ENCODE results near the gene UBAC2.
"Not testable (repeated sequence)": the region's sequence is repeated elsewhere in the genome, so short reads cannot be mapped to it uniquely, and the experiment has no call there.

The UBAC2 gene

GRCh38 chr13:99380921-99381645, 180.4 kb downstream of the UBAC2 start:
- DNase-seq (ENCODE audit: low spot score): no peak

GRCh38 chr13:99381766-99382165, 181.1 kb downstream of the UBAC2 start:
- DNase-seq (ENCODE audit: low spot score): no peak

GRCh38 chr13:99382428-99383133, 181.9 kb downstream of the UBAC2 start:
- DNase-seq (ENCODE audit: low spot score): no peak

GRCh38 chr13:99383511-99383921, 182.9 kb downstream of the UBAC2 start:
- no peak for DNase-seq (ENCODE audit: low spot score)

GRCh38 chr13:99383946-99384345, 183.3 kb downstream of the UBAC2 start:
- no peak for DNase-seq (ENCODE audit: low spot score)

- DNase-seq (ENCODE audit: low spot score): no peak
These were observed 183.8 kb downstream of the UBAC2 start for GRCh38 chr13:99384468-99384867.

- no peak for DNase-seq (ENCODE audit: low spot score)
These were observed 184.5 kb downstream of the UBAC2 start for GRCh38 chr13:99385161-99385560.

GRCh38 chr13:99385940-99386339, 185.3 kb downstream of the UBAC2 start:
- DNase-seq (ENCODE audit: low spot score): no peak

GRCh38 chr13:99386495-99386894, 185.8 kb downstream of the UBAC2 start:
- no peak for DNase-seq (ENCODE audit: low spot score)

- no peak for DNase-seq (ENCODE audit: low spot score)
These were observed 186.5 kb downstream of the UBAC2 start for GRCh38 chr13:99386911-99387788.

- DNase-seq (ENCODE audit: low spot score): no peak
These were observed 187.8 kb downstream of the UBAC2 start for GRCh38 chr13:99388334-99388923.

- not testable (repeated sequence) for DNase-seq (ENCODE audit: low spot score)
These were observed 188.4 kb downstream of the UBAC2 start for GRCh38 chr13:99389094-99389493.

- no peak for DNase-seq (ENCODE audit: low spot score)
These were observed 189.1 kb downstream of the UBAC2 start for GRCh38 chr13:99389520-99390304.

- DNase-seq (ENCODE audit: low spot score): no peak
These were observed 189.9 kb downstream of the UBAC2 start for GRCh38 chr13:99390601-99391000.

GRCh38 chr13:99391781-99392469, 191.3 kb downstream of the UBAC2 start:
- no peak for DNase-seq (ENCODE audit: low spot score)

- no peak for DNase-seq (ENCODE audit: low spot score)
These were observed 191.9 kb downstream of the UBAC2 start for GRCh38 chr13:99392470-99393135.

- not testable (repeated sequence) for DNase-seq (ENCODE audit: low spot score)
These were observed 192.7 kb downstream of the UBAC2 start for GRCh38 chr13:99393391-99393790.

GRCh38 chr13:99393791-99394735, 193.4 kb downstream of the UBAC2 start:
- DNase-seq (ENCODE audit: low spot score): no peak

GRCh38 chr13:99395436-99395835, 194.8 kb downstream of the UBAC2 start:
- DNase-seq (ENCODE audit: low spot score): no peak

Measured in D341Med (cell line).